HCT116 (cell line): ENCODE measurements around the gene OPCML. TPM values are rescaled to one million over a fixed set of nuclear protein-coding genes. Genes with fewer than 3 reads are reported as not detected.

ENCODE experiments used
- ATAC-seq: fragments of 200-7000 bp; cut with Tn5 transposase; 2 replicates; pipeline ENCODE4 v1.9.1; 2020; ENCODE audit warnings: mild to moderate bottlenecking, moderate library complexity
- BruUV-seq: library from RNA; stranded (reverse); fragments of 400-500 nt; replicated peaks from 2 replicates; lab custom pipeline; 2021; lab: Mats Ljungman, UMichigan
- CTCF ChIA-PET: fragments of 300-600 bp; sonication (Branson Sonifier 250); formaldehyde crosslinking; loops from one replicate; lab custom pipeline; 2021; ENCODE audit warnings: antibody characterized with exemption; lab: Charles Lee
- POLR2A ChIA-PET: fragments of 300-600, 350-600 bp; sonication (Branson Sonifier 250); formaldehyde crosslinking; loops from one replicate; lab custom pipeline; 2021; ENCODE audit warnings: antibody characterized with exemption; lab: Charles Lee
- RAD21 ChIA-PET, 2 experiments: fragments of 300-600 bp; sonication (Branson Sonifier 250); formaldehyde crosslinking; loops; one replicate each; lab custom pipeline; 2023; ENCODE audit warnings: low total read pairs in 2 of 2; ENCODE audit not compliant: uncharacterized antibody in 2 of 2, unreplicated experiment in 2 of 2, low non-redundant PET in 1 of 2; lab: Charles Lee
- DNase-seq: peaks from one replicate; pipeline ENCODE4 v3.0.0-alpha.2; 2010; ENCODE audit warnings: low read depth, low spot score
- H2AFZ ChIP-seq: fragments of 200-600 bp; shearing (Covaris generic), sonication (generic); 2 replicates; pipeline ENCODE4 v1.6.1; 2017; ENCODE audit warnings: low read depth, mixed run types, mixed read lengths, antibody characterized with exemption, low read length; ENCODE audit not compliant: poor library complexity, severe bottlenecking
- H3K27ac ChIP-seq: 2 replicates; pipeline ENCODE4 v1.5.1; 2012; ENCODE audit warnings: low read depth, low read length
- H3K27me3 ChIP-seq: fragments of 200-600 bp; sonication (generic); 2 replicates; pipeline ENCODE4 v1.6.1; 2016; ENCODE audit warnings: mixed run types, low read length, mixed read lengths; ENCODE audit not compliant: insufficient read depth
- H3K36me3 ChIP-seq, 2 experiments: fragments of 200-500 bp in 1 of 2; fragments of 200-600 bp in 1 of 2; sonication (Bioruptor generic) in 1 of 2; sonication (generic) in 1 of 2; 2 replicates each; pipeline versions ENCODE4 v1.5.1 to v1.6.1; 2014 to 2016; ENCODE audit warnings: low read length in 2 of 2, inconsistent platforms in 1 of 2, mixed read lengths in 1 of 2, mixed run types in 1 of 2; ENCODE audit not compliant: insufficient read depth in 2 of 2, control insufficient read depth in 1 of 2
- H3K4me1 ChIP-seq, 2 experiments: fragments of 200-600 bp in 1 of 2; sonication (generic) in 1 of 2; 2 replicates each; pipeline versions ENCODE4 v1.5.1 to v1.6.1; 2012 to 2017; ENCODE audit warnings: low read length in 2 of 2, inconsistent platforms in 1 of 2, mild to moderate bottlenecking in 1 of 2, mixed read lengths in 1 of 2, mixed run types in 1 of 2, moderate library complexity in 1 of 2; ENCODE audit not compliant: insufficient read depth in 2 of 2, control insufficient read depth in 1 of 2
- H3K4me2 ChIP-seq: fragments of 200-600 bp; sonication (generic); 2 replicates; pipeline ENCODE4 v1.6.1; 2017; ENCODE audit warnings: mixed run types, low read length, mixed read lengths
- H3K4me3 ChIP-seq, 2 experiments: fragments of 200-600 bp in 1 of 2; sonication (generic) in 1 of 2; replicated peaks in 1 of 2; 2 replicates each; pipeline ENCODE4 v1.5.1; 2011 to 2016; ENCODE audit warnings: low read length in 2 of 2, control low read depth in 1 of 2, low read depth in 1 of 2, mild to moderate bottlenecking in 1 of 2, mixed read lengths in 1 of 2, mixed run types in 1 of 2
- H3K79me2 ChIP-seq: fragments of 200-600 bp; sonication (generic); 2 replicates; pipeline ENCODE4 v1.6.1; 2017; ENCODE audit warnings: mild to moderate bottlenecking, mixed run types, low read length, moderate library complexity, mixed read lengths; ENCODE audit not compliant: insufficient read depth
- H3K9ac ChIP-seq: fragments of 200-600 bp; sonication (generic); 2 replicates; pipeline ENCODE4 v1.6.1; 2016; ENCODE audit warnings: low read length, mixed read lengths
- H3K9me2 ChIP-seq: fragments of 200-600 bp; sonication (generic), shearing (Covaris generic); 2 replicates; pipeline ENCODE4 v1.6.1; 2017; ENCODE audit warnings: mixed run types, mild to moderate bottlenecking, moderate library complexity; ENCODE audit not compliant: insufficient read depth
- H3K9me3 ChIP-seq, 2 experiments: fragments of 200-500 bp in 1 of 2; fragments of 200-600 bp in 1 of 2; sonication (Bioruptor generic) in 1 of 2; sonication (generic) in 1 of 2; 2 replicates each; pipeline ENCODE4 v1.6.1; 2014 to 2017; ENCODE audit warnings: low read length in 2 of 2, mixed read lengths in 2 of 2, inconsistent platforms in 1 of 2, low read depth in 1 of 2, mild to moderate bottlenecking in 1 of 2, mixed run types in 1 of 2, moderate library complexity in 1 of 2; ENCODE audit not compliant: control insufficient read depth in 1 of 2, insufficient read depth in 1 of 2
- H4K20me1 ChIP-seq: fragments of 200-600 bp; sonication (generic), shearing (Covaris generic); 2 replicates; pipeline ENCODE4 v1.6.1; 2017; ENCODE audit warnings: mixed run types, mild to moderate bottlenecking, moderate library complexity; ENCODE audit not compliant: insufficient read depth
- ATF3 ChIP-seq: IDR thresholded peaks from 2 replicates; pipeline ENCODE4 v1.6.1; 2012
- CTCF ChIP-seq, 3 experiments: fragments of 200-600 bp in 1 of 3; sonication (generic) in 1 of 3; IDR thresholded peaks in 2 of 3; conservative IDR thresholded peaks in 1 of 3; 2 replicates each; pipeline ENCODE4 v1.5.1; 2012 to 2017; ENCODE audit warnings: low read depth in 2 of 3, low read length in 2 of 3, antibody characterized with exemption in 1 of 3, borderline replicate concordance in 1 of 3, control low read depth in 1 of 3, mild to moderate bottlenecking in 1 of 3, mixed read lengths in 1 of 3, mixed run types in 1 of 3, moderate library complexity in 1 of 3; ENCODE audit not compliant: insufficient read depth in 1 of 3
- EGR1 ChIP-seq: IDR thresholded peaks from 2 replicates; pipeline ENCODE4 v1.6.1; 2012; ENCODE audit warnings: low read depth
- ELF1 ChIP-seq: IDR thresholded peaks from 2 replicates; pipeline ENCODE4 v1.6.1; 2012; ENCODE audit warnings: low read depth, borderline replicate concordance
- EZH2 ChIP-seq: fragments of 200-600 bp; sonication (generic); IDR thresholded peaks from 2 replicates; pipeline ENCODE4 v1.6.1; 2017; ENCODE audit warnings: antibody characterized with exemption, mixed run types
- JUND ChIP-seq: IDR thresholded peaks from 2 replicates; pipeline ENCODE4 v1.6.1; 2012
- POLR2A ChIP-seq: IDR thresholded peaks from 2 replicates; pipeline ENCODE4 v1.7.0; 2011; ENCODE audit warnings: borderline replicate concordance; ENCODE audit not compliant: insufficient read depth, insufficient read length; ENCODE audit errors: extremely low read depth
- RAD21 ChIP-seq: IDR thresholded peaks from 2 replicates; pipeline ENCODE4 v1.6.1; 2012; ENCODE audit warnings: low read depth, mild to moderate bottlenecking
- REST ChIP-seq: IDR thresholded peaks from 2 replicates; pipeline ENCODE4 v1.6.1; 2012; ENCODE audit warnings: low read depth
- SIN3A ChIP-seq: IDR thresholded peaks from 2 replicates; pipeline ENCODE4 v1.6.1; 2012; ENCODE audit warnings: low read depth
- SP1 ChIP-seq: IDR thresholded peaks from 2 replicates; pipeline ENCODE4 v1.6.1; 2012; ENCODE audit warnings: low read depth
- SRF ChIP-seq: IDR thresholded peaks from 2 replicates; pipeline ENCODE4 v1.6.1; 2012; ENCODE audit warnings: low read depth
- ZFX ChIP-seq: fragments of 450-650 bp; IDR thresholded peaks from 2 replicates; pipeline ENCODE4 v1.6.1; 2017
- ZNF274 ChIP-seq: fragments of 200-500 bp; sonication (Bioruptor generic); IDR thresholded peaks from 2 replicates; pipeline ENCODE4 v1.6.1; 2014; ENCODE audit warnings: mild to moderate bottlenecking, low read depth, low read length, inconsistent platforms
- intact Hi-C: fragments of 100-400 bp; cut with micrococcal nuclease; formaldehyde crosslinking; loops from 2 replicates; pipeline ENCODE4 v1.10.0; 2022
- total RNA-seq: library from RNA; stranded (reverse); gene quantifications from one replicate; pipeline ENCODE4 v1.2.1, GENCODE V29; 2021; ENCODE audit not compliant: unreplicated experiment

Gene OPCML
- total RNA-seq, 1 experiment from 2014 or later = not detected

GRCh38 chr11:132680584-132680983 is 851.7 kb downstream of the OPCML start:
- ChIA-PET POLR2A (no interaction called here), CTCF (no interaction called here), RAD21 (no interaction called here)
- no peaks in the 10 kb centered on the region for H3K4me1 ChIP-seq
- no peak for ATAC-seq
- H3K79me2 ChIP-seq = no peaks in the 10 kb centered on the region
- BruUV-seq = no TSS peak
- H3K4me2 ChIP-seq = no peak overlapping the region
- no peak overlapping the region for H2AFZ ChIP-seq
- no peak overlapping the region for H3K27ac ChIP-seq
- H3K9me2 ChIP-seq = no peaks in the 10 kb centered on the region
- peaks cover 13 to 18% of the 10 kb centered on the region in 2 experiments; a peak in 3 of 4 replicates for H3K9me3 ChIP-seq
- H4K20me1 ChIP-seq = no peaks in the 10 kb centered on the region
- no peaks in the 10 kb centered on the region for H3K27me3 ChIP-seq
- no peak overlapping the region for H3K9ac ChIP-seq
- no peaks in the 10 kb centered on the region for H3K36me3 ChIP-seq
- intact Hi-C loops = no loop called here
- no peak for TF ChIP-seq ATF3
- TF ChIP-seq EZH2 = no peak
- no peak for TF ChIP-seq EGR1
- TF ChIP-seq ZNF274 = no peak
- TF ChIP-seq CTCF (IDR thresholded peaks at IDR 0.05 in 2 of 3, conservative IDR thresholded peaks at IDR 0.05 in 1 of 3; ENCODE audit: borderline replicate concordance in 1 of 3, insufficient read depth in 1 of 3, low read depth in 2 of 3, low read length in 2 of 3) = no peak
- no peak for TF ChIP-seq SRF
- no peak for TF ChIP-seq ZFX
- TF ChIP-seq SP1 = no peak
- no peak for TF ChIP-seq POLR2A
- no peak for TF ChIP-seq ELF1
- no peak for TF ChIP-seq JUND
- TF ChIP-seq SIN3A = no peak
- TF ChIP-seq REST = no peak
- TF ChIP-seq RAD21 = no peak
- H3K4me3 ChIP-seq = no peak overlapping the region
- DNase-seq = no peak
